A172 (cell line): ENCODE results near the gene EXOC7. TPM values are rescaled to one million over a fixed set of nuclear protein-coding genes. Genes with fewer than 3 reads are reported as not detected.

ENCODE experiments used
- DNase-seq: peaks from one replicate; pipeline ENCODE4 v3.0.0-alpha.2; 2015; ENCODE audit warnings: low spot score
- total RNA-seq: library from RNA; depleted of rRNA; stranded (reverse); fragments of >200 nt; shearing (Covaris generic); gene quantifications from 2 replicates; pipeline ENCODE4 v1.2.3, GENCODE V29; 2014

EXOC7 gene
- total RNA-seq, 1 experiment from 2014 or later = 104 TPM

DNA sequence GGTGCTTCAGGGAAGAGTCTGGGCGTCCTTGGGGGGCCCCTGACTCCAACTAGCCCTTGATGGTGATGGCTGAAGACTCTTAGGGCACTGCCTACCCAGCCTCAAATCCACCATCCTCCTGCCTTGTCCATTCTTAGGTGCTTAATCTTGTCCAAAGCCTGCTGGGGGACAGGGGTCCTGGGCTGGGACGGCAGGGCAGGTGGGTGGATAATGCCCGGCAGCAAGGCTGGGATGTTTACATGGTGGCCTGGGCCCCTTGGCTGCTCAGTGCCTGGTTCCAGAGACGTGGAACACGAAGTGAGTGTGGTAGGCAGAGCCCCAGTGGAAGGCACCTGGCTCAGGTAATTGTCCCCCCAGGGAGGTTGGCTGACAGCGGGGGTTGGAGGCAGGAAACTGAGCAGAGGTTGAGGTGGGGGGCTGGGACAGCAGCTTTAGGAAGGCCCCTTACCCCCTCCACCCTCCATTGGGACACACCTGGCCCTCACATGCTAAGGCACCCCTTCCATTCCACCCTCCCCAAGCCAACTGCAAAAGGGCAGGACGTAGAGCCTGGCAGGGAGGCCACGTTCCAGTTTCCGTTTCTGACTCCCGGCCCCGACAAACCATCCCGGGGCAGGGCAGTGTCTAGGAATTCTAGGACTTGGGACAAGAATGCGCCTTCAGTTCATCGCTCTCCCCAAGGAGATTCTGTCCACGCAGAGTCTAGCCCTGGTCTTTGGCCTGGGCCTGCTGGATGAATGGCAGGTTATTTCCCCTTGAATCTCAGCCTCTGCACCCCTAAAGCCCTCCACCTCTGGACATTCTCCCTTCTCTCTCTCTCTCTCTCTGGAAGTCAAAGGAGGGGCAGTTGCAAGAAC lies 35.5 kb upstream of the EXOC7 start:
- no peak for DNase-seq

DNA sequence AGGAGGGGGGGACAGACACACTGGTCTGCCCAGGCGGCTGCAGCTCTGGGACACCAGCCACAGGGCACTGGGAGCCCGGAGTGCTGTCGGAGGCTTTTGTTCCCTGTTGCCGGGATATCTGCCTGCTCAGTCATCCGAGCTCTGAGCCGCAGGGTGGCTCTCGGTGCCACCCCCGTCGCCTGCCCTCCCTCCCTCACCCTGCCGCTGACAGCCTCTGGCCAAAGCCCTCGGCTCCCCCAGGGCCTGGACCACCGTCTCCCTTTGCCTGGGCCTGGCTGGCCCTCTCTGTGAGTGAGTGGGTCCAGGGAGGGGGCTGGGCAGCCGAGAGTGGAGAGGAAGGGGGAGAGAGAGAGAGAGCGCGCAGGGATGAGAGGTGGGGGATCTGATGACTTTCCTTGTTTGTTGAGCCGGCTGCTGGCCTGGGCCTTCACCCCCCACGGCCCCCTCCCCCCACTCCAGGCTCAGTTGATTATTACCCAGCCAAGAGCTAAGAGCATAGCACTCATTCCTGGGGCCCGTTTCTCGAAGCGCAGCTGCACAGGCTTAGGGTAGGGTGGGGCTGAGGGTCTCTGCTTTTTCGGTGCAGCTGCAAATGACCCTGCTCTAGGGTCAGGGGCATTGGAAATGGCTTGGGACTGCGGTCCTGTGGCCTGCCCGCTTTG lies 34.8 kb upstream of the EXOC7 start:
- no peak for DNase-seq

DNA sequence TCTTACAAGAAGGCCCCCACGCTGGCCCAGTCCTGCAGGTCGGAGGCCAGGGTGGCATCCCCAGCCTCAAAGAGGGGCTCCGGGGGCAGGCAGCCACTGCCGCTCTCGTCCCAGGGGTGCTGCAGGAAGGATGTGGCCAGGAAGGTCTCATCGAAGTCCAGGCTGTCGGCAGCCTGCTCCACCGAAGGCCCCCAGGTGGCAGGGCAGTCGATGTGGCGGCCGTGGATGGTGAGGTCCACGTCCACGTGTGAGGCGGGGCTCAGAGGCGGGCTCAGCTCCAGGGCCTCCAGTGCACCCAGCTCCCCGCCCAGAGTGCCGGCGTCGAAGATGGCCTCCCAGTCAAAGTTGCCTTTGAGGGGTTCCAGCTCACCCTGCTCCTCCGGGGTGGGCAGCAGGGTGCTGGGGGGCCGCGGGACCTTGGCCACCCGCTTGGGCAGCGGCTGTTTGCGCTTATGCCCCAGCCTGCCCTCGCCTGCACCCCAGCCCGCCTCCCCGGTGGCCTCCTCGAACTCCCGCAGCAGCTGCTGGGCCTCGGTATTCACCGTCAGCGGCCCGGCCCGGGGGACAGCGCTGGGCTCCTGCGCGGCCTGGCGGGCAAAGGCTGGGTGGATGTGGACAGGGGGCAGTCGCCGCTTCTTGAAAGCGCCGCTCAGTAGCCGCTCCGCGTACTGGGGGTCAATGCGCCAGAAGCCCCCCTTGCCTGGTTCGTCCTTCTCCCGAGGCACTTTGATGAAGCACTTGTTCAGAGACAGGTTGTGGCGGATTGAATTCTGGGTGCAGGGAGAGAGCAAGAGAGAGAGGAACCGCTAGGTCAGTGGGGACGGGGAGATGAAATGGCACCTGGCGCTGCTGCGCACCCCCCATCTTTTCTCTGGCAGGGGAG lies 34.0 kb upstream of the EXOC7 start:
- DNase-seq = no peak

DNA sequence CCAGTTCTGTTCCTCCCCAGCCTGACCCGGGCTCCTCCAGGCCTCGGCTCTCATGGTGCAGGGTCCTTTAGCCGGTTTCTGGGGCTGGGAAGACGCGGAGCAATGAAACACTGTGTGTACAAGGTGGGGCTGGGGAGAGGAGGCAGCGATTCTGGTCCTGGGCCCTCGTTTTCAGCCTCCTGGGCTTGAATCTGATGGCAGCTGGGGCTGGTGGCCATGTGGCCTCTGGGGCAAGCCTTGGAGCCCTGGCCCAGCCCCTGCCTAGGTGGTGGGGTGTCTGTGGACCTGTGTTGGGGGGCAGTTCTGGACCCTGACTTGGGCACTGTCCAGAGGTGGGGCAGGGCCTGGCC lies 33.4 kb upstream of the EXOC7 start:
- DNase-seq = no peak

DNA sequence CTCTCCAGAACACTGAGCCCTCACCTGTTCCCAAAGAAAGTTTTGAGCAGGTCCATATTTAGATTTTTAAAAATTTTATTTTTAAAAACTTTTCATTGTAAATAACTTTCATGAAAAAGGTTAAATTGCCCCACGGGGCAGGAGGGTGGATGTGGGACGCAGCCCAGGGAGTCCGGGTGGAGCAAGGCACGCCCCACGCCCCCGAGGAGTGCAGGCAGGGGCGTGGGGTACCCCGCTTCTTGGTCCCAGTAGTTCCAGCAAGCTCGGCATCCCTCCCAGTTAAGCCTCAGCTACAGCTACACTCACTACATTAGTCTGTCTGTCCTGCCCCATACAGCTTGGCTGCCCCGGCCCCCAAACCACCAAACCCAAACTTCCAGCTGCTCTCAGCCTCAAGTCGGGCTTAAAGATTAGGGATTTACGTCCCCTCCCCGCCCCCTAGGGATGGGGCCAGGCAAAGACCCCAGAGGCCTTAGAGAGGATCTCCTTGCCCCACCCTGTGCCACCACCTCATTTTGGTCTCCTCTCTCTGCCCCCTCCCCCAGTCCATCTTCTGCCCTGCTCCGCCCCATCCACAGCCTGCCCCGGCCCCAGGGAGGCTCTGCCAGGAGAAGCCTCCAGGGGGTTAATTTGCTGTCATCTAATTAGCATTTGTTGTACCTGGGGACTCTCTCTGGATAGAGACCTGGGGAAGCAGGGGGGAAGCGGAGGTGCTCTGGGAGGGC lies 32.9 kb upstream of the EXOC7 start:
- DNase-seq = no peak

DNA sequence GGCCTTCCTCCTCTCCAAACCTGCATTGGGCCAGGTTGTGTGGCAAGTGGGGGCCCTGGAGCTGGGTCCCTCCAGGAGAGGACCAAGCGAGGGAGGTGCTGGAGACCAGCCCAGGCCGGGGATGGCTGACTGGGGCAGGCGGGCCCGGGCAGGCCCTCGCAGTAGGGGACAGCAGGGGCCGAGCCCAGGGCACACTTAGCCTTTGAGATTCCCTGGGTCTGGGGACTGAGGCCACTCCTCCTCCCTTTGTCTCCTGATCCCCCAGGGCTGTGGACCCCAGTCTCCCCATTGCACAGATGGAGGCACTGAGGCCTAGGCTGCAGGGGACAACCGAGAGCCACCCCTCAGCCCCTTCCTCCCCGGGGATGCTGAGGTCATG lies 32.2 kb upstream of the EXOC7 start:
- DNase-seq = no peak

DNA sequence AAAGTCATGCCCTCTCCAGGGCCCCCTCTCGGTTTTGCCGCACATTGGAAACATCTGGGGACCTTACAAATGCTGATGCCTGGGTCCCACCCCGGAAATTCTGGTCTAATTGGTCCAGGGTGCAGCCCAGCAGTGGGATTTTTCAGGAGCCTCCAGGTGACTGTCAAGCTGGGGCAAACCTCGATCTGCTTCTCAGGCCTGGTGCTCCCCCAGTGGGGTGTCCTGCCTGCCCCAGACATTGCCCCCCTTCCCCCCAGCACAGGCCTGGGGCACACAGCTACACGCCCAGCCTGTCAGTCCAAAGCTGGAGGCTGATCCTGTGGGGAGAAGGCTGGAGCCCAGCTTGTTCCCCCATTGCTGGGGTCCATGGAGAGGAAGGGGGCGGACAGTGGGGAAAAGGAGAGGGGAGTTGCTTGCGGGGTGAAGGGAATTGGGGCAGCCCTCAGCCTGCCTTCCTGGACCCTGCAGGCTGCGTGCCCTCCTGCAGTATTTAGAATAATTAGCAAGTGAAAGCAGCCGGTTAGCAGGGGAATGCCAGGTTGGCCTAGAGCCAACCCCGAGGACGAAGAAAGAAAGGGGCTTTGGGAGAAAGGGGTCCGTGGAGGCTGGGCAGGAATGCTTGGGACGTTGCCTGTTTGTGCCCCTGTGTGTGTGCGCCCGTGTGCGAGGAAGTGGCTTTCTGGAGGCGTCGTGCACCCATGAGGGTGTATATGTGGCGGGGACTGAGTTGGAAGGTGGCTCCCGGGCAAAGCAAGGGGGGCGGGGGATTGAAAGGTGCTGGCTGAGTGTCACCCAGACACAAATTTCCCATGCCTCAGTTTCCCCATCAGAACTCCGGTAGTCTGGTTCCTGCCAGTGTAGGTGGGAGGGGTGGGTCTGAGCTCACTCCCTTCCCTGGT lies 31.6 kb upstream of the EXOC7 start:
- no peak for DNase-seq

DNA sequence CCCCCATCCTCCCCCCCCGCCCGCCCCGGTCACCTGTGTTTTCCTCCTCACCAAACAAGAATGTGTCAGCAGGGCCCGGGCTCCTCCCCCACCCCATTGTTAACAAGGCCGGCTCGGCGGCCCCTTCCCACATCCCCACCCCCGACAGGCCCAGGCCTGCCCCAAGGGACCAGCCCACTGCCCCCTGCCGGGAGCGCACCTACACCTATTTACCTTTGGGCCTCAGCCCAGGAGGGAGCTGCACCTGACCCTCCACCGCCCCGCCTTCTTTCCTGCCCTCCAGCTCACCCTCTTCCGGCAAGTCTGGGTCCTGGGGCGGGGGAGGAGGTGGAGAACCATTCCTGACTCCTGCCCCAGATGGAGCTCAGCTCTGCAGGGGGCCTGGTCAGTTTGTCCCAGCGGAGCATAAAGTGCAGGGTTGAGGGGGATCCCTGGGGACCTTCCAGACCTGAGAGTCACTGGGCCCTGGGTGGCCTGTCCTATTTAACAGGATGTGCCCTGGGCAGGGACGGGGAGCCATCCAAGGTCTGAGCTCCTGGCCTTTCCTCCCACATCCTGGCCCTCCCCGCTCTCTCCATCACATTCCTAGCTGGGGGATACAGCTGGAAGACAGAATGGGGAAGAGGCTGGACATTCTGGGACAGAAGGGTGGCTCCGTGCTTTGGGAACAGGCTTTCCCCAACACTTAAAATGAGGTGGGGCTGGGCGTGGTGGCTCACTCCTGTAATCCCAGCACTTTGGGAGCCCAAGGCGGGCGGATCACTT lies 29.2 kb upstream of the EXOC7 start:
- peak; percentile 13 for DNase-seq

DNA sequence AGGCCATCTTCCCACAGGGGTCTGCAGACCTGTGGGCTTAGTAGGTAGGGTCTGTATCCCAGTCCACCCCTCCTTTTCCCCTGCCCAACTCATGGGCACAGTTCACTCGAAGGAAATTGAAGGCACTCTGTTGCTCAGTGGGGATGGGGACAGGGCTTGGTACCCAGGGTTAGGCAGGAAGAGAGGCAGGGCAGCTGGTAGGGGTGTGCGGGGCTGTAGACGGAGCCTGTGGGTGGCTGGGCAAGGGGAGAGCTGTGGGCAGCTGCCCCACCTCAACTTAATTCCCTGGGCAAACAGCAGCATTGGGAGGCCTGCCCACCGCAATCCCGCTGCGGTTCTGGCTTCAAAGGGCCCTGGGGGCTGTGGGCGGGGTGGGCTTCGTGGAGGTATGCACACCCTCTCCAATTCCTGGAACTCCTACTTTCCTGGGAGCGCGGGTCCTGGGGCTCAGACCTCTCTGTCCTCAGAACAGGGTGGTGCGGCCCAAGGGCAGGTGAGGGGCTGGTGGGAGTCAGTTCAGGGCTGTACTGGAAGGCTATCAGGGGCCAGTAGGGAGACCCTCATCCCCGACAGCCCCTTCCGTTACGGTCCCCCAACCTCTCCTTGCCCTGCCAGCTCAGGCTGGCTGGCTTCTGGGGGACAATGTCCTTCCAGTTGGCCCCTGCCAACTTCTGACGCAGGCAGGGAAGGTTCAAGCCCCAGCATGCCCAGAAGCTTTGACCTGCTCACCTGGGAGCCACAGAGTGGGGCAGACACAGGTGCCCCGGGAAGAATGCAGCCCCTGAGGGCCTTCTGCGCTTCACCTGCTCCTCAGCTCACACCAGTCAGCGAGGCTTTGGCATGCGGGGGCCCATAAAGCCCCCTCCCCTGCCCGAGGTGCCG lies 28.3 kb upstream of the EXOC7 start:
- no peak for DNase-seq

DNA sequence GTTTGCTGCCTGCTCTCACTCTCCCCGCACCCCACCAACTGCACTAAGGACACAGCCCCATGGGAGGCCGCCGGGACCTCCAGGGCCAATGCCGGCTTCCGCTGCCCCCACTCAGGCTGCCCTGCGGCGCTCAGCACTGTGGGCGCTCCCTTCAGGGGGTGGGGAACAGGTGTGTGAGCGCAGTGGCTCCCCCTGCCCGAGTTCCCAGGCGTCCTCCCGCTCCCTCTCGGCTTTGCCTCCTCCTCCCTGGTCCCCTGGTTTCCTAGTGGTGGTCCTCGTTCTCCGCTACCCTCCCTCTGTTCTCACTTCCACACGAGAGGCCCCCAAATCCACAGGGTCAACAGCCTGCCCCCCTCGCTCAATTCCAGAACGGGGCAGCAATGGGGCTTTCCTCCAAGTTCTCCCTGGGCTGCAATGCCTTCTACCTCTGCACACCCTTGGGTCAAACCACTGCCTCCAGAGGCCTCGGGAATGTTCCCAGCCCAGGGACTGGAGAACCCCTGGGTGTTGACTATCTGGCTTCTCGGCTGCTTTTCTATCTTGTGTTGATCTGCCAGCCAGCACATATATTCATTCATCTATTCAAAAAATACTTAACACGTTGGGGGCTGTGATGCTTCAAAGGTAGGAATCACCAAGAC lies 27.6 kb upstream of the EXOC7 start:
- DNase-seq = no peak

DNA sequence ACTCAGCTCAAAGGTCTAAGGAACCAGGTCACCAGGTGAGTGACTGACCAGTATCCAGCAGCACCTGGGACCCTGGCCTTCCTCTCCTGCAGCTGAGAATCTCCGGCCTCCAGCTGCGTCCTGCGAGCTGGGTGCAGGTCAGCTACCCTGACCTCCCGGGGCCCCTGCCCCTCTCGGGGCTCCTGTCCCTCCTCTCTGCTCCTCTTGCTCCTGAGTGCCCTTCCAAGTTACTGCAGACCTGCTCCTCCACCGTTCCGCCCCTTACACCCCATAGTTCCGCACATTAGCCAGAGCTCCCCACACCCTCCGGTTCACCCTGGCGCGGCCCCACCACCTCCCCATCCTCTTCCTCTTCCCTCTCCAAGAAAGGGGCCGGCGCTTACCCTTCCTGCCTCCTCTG lies 26.9 kb upstream of the EXOC7 start:
- no peak for DNase-seq

DNA sequence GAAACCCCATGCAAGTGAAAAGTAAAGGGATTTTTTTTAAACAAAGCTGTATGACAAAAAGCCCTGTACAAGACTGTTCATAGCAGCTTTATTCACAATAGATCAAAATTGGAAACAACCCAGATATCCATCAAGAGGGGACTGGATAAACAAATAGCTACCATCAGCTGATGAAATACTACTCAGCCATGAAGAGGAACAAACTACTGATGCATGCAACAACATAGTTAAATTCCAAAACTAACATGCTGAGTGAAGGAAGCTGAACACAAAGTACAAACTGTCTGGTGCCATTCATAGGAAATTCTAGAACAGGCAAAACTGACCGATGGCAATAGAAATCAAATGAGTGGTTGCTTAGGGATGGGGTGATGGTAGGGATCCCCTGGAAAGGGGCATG lies 22.3 kb upstream of the EXOC7 start:
- DNase-seq = no peak

DNA sequence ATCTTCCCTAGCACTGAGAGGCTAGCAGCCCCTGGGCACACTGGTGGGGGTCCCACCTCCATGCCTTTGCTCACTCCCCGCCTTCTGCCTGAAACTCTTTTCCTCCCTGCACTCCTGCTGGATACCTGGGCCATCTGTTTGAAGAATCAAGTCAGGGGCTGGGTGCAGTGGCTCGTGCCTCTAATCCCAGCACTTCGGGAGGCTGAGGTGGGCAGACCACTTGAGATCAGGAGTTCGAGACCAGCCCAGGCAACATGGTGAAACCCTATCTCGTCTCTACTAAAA lies 21.7 kb upstream of the EXOC7 start:
- no peak for DNase-seq

DNA sequence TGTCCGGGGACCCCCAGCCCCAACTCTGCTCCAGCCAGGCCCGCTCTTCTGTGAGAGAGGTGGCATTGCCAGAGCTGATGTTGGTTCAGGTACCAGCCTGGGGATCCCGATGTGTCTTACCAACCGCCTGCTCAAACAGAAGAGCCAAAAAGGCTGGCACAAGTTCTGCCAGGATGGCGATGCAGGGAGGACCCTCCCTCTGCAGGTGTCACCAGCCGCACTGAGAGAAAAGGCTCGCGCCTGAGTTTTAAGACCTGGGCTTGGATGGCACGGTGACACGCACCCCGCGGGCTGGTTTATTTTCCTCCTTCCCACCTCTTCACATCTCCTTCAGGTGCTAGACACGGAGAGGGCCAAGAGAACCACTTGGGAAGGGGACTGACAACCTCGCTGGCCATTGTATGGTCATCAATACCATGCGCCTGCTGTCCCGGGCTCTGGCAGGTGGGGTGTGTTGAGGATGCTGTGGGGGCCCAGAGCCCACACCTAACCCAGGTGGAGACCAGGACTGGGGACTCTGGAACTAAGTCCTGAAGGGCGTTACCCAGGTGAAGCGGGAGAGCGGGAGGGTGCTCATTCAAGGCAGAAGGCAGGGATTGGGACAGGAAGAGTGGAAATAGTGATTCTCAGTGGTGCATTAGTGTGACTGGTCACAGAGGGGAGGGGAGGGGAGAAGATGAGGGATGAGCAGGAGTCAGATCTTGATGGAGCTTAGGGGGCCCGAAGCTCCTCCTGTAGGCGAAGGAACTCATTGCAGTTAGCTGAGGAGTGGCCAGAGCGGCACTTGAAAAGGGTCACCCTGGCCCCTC lies 21.2 kb upstream of the EXOC7 start:
- DNase-seq = peak; percentile 24

DNA sequence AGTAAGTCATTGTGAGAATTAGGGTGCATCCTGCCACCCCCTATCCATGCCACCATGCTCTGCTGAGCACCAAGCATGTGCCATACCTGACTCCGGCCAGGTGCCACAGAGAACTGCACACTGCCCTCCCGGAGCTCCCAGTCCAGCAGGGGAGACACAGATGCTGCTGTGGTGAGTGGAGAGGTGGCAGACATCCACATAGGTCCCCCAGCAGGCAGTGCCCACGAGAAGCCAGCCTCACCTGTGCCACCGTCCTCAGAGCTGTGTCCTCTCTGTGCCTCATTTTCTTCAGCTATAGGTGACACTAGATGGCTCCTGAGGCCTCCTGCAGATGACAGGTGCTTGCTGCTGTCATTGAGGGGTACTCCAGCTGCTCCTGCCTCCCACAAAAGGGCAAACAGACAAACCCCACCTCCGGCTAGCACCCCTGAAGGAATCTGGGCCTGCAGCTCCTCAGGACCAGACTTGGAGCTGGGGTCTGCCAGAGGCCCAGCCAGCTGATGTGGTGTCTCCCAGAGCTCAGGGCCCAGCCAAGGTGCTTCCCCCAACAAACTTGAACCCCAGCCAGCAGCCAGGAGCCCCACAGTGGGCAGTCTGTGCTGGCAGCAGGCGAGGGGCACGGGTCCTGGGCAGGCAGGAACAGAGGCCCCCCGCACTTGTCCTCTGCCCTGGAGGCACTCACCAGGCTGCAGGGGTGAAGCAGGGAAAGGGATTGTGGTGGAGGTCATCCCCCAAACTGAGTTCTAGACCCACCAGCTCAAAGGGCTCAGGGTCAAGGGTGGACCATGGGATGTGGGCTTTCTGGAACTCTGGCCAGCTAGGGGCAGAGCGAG lies 20.4 kb upstream of the EXOC7 start:
- no peak for DNase-seq

DNA sequence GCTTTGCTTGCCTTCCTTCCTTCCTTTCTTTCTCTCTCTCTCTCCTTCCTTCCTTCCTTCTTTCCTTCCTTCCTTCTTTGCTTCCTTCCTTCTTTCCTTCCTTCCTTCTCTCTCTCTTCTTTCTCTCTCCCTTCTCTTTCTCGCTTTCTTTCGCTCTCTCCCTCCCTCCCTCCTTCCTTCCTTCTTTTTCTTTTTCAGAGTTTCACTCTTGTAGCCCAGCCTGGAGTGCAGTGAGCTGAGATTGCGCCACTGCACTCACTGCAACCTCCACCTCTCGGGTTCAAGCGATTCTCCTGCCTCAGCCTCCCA lies 19.6 kb upstream of the EXOC7 start:
- no peak for DNase-seq
